Ovary (tissue), 3 donors: Measurements from ENCODE around the gene SOX14.

Experiments
- EP300 ChIP-seq: sonication (generic); formaldehyde crosslinking; IDR thresholded peaks from one replicate; pipeline ENCODE4 v1.6.1; 2017; ENCODE audit warnings: antibody characterized with exemption
- TF ChIP-seq, protein P1 (sequence below), 3 donors: fragments of 450-650 bp in 2 of 3; fragments of 200-600 bp in 1 of 3; IDR thresholded peaks; one replicate each; pipeline versions ENCODE4 v1.5.1 to v1.8.0; 2016 to 2022; ENCODE audit warnings: antibody characterized with exemption in 3 of 3, mild to moderate bottlenecking in 1 of 3
- donor health status: DM: no; HTN: no; CAD: no.

DNA sequence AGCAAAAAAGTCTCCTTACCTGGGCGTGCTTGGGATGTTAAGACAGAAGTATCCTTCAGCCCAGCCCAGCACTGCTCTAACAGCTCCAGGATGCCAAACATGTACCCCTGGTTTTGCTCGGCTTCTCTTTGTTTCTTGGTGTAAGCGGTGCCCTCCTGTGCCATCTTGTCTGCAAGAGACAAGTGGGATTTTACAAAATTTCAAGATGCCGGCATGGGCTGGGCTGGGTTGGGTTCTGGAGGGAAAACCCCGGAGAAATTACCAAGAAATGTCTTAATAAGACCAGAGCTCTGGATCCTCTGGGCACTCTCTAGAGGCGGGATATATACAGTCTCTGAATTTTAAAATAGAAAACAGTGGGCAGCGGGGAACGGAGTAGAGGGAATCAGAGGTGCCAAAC is 4.6 kb upstream of the SOX14 start:
- TF ChIP-seq, protein P1, sequence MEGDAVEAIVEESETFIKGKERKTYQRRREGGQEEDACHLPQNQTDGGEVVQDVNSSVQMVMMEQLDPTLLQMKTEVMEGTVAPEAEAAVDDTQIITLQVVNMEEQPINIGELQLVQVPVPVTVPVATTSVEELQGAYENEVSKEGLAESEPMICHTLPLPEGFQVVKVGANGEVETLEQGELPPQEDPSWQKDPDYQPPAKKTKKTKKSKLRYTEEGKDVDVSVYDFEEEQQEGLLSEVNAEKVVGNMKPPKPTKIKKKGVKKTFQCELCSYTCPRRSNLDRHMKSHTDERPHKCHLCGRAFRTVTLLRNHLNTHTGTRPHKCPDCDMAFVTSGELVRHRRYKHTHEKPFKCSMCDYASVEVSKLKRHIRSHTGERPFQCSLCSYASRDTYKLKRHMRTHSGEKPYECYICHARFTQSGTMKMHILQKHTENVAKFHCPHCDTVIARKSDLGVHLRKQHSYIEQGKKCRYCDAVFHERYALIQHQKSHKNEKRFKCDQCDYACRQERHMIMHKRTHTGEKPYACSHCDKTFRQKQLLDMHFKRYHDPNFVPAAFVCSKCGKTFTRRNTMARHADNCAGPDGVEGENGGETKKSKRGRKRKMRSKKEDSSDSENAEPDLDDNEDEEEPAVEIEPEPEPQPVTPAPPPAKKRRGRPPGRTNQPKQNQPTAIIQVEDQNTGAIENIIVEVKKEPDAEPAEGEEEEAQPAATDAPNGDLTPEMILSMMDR (IDR thresholded peaks at IDR 0.05): no peak
- TF ChIP-seq EP300: no peak
